T1000 (cell line): ENCODE data around the gene ZNF598.
A peak's percentile ranks its signal among the peaks of the same experiment; 100 is the strongest.
"Not testable (repeated sequence)": the region's sequence is repeated elsewhere in the genome, so short reads cannot be mapped to it uniquely, and the experiment has no call there.

ENCODE experiments used
- DNase-seq: peaks from one replicate; lab custom pipeline; 2025; ENCODE audit warnings: mixed read lengths; lab: John Stamatoyannopoulos, UW

ZNF598 gene

DNA sequence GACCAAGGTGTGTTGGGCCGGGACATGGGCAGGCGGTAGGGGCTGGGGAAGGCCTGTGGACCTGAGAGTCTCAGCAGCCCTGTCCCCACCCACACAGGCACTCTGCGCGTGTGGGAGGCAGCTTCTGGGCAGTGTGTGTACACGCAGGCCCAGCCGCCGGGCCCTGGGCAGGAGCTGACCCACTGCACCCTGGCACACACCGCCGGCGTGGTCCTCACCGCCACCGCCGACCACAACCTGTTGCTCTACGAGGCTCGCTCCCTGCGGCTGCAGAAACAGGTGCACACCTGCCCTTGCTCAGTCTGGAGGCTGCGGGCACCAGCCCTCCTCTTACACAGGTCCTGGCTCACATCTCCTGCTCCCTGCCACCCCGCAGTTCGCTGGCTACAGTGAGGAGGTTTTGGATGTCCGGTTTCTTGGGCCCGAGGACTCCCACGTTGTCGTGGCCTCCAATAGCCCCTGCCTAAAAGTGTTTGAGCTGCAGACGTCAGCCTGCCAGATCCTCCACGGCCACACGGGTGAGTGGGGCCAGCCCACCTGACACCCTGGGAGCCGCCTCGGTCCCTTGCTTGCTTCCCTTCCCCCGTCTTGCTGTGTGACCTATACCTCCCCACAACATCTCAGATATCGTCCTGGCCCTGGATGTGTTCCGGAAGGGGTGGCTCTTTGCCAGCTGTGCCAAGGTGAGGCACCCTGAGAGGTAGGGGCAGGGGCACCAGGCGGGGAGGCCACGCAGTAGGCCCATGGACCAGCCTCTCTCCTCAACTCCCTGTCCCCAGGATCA, 34.0 kb downstream of the ZNF598 start:
- no peak for DNase-seq

DNA sequence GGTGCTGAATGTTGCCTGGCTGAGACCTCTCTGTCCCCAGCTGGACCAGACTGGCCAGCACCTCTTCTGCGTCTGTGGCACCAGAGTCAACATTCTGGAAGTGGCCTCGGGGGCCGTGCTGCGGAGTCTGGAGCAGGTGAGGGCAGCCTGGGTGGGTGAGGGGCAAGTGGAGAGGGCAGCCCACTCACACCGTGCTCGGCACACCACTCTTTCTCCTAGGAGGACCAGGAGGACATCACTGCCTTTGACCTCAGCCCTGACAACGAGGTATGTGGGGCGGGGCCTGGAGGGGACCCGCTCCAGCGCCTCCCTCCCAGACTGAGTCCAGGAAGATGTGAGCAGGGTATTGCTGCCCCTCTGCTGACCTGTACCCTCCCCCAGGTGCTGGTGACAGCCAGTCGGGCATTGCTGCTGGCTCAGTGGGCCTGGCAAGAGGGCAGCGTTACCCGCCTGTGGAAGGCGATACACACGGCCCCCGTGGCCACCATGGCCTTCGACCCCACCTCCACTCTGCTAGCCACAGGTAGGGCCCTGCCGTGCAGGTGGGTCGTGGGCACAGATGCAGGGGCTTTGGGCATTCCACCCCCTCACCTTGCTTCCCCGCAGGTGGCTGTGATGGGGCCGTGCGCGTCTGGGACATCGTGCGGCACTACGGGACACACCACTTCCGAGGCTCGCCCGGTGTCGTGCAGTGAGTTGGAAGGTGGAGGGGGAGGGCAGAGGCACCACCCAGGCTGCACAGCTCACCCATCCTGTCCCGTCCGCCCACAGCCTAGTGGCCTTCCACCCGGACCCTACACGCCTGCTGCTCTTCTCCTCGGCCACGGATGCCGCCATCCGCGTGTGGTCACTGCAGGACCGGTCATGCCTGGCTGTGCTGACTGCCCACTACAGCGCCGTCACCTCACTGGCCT, 35.2 kb downstream of the ZNF598 start:
- no peak for DNase-seq

DNA sequence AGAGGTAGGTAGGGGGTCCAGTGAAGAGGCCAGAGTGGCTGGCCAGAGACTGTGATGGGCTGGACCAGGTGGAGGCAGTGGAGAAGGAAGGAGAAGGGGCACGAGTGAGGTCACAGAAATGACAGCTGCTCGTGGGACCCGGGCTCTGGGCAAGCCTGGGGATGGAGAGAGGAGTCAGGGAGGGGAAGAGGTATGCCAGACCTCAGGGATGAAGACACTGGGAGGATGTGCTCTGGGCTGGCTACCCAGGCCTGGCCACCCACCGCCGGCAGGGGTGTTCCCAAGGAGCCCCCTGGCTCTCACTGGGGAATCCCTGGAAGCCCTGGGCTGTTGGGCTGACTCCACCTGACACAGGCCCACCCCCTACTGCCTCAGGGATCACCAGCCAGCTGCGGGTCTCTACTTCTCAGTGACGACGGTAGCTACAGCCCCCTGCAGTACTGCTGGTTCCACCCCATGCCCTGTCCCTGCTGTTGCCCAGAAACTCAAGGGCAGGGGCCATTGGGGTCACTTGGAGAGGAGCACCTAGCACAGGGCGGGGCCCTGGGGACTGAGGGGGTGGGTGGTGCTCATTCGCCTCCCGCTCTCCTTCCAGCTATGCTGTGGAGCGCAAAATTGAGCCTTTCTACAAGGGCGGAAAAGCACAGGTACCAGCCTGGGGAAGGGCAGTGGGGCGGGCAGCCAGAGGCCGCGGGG, 36.0 kb downstream of the ZNF598 start:
- no peak for DNase-seq

DNA sequence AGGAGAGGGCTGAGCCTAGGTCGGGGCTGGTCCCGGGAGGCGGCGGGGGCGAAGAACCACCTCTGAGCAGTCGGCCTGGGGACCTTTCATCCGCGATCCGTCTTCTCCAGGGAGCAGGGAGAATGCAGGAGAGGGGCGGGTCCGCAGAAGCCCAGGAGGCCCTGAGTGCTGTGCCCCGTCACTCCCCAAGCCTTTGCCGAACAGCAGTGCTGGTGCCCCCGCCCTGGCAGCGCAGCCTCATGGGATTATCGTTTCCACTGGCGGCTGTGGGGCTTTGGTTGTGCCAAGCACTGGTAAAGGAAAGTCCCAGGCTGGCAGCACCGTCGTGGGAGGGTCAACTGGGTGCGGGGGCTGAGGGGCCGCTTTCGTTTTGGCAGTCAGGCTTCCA, 37.1 kb downstream of the ZNF598 start:
- DNase-seq, result no peak

DNA sequence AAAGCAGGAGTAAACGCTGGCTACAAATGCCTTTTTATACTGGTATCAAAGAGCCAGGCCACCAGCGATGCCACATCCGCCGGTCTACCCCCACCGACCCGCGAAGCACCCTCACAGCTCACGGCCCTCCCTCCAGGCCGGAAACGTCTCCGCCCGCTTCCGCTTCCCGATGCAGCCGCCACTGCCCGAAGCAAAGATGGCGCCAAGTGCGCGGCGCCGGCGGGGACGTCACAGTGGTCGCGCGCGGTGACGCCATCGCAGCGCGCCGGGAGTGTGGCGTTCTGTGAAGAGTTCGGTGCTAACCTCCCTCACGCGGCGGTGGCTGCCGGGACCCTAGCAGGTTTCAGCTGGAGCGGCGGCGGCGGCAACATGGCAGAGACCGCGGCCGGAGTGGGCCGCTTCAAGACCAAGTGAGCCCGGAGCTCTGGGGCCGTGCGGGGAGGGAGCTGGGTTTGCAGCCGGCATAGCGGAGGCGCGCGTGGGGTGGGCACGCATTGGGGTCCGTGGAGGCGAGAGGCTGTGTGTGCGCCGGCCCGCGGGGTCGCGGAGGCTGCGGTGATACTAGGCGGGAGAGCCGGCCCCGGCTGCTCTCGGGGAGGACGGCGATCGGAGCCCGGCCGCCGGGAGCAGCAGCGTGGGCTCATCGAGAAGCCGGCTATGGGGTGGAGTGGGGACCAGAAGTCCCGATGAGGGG, 37.7 kb downstream of the ZNF598 start, which contains the start of gene TBL3:
Gene TBL3 (plus strand): TSS at position 258 of the 694 bp plus-strand sequence. CDS start 112 bp downstream, at position 370.
- peak; percentile 90 for DNase-seq

DNA sequence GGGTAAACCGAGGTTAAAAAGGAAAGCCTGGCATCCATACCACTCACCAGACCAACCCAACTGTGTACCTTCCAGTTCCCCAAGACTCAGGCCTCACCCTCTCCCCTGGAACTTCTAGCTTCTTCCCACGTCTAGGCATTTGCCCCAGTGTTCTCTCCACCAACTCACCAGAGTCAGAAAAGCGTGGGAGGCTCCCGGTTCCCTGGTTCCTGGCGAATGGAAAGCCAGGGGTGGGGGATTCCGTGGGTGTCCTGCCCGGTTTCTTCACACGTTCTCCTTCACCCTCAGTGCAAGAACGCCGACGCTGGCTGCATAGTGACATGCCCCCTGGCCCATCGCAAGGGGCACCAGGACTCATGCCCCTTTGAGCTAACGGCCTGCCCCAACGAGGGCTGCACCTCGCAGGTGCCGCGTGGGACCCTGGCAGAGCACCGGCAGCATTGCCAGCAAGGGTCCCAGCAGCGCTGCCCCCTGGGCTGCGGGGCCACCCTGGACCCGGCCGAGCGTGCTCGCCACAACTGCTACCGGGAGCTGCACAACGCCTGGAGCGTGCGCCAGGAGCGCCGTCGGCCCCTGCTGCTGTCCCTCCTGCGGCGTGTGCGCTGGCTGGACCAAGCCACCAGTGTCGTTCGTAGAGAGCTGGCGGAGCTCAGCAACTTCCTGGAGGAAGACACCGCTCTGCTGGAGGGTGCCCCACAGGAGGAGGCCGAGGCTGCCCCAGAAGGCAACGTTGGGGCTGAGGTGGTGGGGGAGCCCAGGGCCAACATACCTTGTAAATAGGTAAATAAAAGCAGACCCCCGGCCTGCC, 41.3 kb downstream of the ZNF598 start:
- DNase-seq, result no peak

DNA sequence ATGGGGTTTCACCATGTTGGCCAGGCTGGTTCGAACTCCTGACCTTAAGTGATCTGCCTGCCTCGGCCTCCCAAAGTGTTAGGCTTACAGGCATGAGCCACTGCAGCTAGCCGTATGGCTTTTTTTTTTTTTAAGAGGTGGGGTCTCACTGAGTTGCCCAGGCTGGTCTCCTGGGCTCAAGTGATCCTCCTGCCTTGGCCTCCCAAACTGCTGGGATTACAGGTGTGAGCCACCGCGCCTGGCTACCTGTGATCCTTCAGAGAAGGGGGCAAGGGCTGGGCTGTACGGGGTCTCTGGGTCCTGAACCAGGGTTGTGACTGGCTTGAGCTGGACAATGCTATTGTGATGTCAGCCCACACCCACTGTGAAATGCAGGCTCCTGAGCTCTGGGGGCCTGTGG, 43.2 kb downstream of the ZNF598 start, which contains the start of gene RNF151:
Gene RNF151 (plus strand): TSS at position 397 of the 400 bp plus-strand sequence. CDS start 26 bp downstream, outside the sequence.
- no peak for DNase-seq

DNA sequence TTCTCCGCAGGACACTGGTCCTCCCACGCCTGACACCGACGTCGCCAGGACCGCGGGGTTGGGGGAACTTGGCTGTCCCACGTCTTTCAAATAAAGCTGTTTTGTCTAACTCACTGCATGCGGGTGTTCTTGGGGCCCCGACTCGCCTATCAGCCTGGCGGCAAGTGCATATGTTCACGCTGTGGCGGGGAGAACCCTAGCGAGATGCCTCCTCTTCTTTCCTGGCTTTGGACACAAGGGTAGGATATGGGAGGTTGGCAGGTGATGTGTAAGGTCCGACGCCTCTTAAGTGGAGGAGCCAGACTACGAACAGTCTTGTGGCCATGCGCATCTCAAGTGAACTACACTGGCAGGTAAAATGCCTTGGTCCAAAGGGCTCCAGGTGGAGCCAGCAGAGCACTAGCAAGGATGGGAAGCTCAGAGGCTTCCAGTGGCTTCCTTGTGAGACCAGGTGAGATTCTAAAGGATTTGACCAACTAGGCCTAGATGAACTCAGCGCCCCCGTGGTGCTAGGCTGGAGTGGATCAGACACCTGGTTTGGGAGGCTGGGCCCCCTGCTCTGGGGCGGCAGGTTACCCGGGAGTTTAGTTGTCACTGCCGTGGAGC, 44.1 kb downstream of the ZNF598 start:
- no peak for DNase-seq

DNA sequence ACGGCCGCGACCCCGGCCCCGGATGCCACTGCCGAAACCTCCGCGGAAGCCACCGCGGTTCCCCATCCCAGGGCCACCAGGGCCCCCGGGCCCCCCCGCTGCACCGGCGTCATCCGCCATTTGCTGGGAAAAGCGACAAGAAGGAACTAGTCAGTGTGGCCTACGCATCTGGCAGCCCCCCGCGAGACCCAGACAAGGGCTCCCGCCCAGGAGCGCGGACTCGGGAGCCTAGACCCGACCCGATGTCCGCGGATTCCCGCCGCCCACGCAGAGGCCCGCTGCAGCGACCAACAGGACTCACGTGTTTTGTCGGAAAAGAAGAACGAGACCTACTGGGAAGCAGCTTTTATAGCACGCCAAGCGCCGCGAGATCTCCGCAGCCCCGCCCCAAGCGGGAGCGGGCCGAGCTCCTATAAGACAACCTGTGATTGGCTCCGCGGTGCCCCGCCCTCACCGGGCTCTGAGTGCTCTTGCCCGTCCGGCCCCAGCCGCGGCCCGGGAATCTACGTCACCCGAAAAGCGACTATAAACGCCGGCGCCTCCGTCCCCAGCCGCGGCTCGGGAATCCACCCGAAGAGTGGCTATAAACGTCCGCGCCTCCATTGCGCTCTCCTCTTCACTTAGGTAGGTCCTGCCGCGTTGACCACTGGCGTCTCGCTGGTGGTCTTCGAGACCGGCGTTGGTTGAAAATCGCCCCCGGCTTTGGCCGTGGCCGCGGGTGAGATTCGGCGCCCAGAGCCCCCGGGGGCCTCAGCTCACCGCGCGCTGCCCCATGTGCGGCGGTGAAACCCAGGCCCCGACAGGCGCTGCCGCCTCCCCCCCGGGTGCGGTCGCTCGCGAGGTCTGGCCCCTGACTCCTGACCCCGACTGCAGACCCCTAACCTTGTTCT, 44.9 kb downstream of the ZNF598 start, which contains the start of gene RPS2:
Gene RPS2 (minus strand): TSS at position 321 of the 890 bp plus-strand sequence. CDS start 201 bp downstream, at position 120.
- peak; percentile 98 for DNase-seq

DNA sequence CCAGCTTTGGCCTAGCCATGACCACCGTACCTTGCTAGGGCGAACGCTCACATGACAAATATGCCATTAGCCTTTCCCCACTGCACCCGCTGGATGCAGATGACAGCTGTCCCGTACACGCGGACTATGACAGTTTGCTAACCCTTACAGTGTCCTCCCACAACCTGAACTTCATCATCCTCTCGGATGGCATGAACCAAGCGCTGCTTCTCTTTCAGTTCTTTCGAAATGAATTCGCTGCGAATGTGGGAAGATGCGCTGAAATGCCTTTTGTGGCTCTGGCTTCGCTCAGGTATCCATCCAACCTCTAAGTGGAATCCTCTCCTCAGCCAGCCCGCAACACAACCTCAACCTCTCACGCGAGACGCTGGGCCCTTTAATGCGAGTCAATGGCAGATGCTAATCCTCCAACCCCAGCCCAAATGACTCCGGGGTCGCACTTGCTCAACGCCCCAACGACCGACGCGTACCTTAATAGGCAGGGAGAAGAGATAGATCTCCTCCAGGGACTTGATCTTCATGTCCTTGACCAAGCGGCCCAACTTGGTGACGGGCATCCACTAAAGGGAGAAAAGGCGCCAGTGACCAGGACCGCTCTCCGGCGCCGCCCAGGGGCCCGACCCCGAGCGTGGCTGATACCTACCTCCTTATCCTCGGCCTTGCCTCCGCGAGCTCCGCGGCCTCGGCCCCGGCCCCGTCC, 45.7 kb downstream of the ZNF598 start:
- DNase-seq, result no peak

DNA sequence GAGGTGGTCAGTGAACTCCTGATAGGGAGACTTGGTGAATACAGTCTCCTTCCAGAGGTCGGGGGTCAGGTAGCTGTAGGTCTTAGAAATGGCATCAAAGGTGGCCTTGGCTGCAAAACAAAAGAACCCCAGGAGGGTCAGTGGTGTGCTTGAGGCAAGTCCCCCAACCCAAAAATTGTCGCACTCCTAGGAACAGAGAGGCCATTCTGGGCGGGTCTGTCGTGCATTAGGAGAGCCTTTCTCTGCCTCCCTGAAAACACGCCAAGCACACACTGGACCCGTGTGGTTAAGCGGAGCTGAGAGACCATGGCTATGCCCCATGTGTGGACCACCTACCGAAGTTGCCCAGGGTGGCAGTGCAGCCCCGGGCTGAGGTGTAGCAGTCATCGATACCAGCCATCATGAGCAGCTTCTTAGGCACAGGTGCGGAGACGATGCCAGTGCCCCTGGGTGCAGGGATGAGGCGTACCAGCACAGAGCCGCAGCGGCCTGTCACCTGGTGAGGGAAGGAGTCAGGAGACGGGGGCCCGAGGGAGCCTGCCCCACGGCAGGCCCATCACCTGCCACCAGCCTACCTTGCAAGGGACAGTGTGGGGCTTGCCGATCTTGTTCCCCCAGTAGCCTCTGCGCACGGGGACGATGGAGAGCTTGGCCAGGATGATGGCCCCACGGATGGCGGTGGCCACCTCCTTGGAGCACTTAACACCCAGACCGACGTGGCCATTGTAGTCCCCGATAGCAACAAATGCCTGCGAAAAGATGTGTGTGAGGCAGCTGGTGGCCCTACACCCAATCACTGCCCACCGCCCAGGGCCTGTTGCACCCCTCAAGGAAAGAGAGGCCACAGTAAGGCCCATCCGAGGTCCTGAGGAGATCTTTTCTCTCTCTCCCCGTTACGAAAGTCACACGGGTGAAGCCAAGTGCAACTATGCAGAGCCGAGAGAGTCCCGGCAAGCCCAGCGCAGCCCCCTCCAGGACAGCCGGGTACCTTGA, 47.2 kb downstream of the ZNF598 start:
- not testable (repeated sequence) for DNase-seq

DNA sequence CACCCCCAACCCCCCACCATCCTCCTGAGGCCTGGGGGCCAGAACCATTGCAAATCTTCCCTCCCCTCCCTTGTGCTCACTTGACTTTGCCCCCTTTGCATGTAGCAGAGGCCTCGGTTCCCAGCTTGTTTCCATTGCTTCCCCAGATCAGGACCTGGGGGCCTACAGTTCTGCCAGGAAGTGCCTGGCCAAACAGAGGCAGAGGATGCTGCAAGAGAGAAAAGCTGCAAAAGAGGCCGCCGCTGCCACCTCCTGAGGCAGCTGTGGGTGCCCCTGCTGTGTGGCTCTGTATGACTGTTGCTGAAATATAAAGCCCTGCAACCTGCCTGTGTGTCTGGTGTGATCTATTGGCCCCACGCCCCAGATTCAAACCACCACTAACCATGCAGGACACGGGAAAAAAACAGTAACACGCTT, 48.0 kb downstream of the ZNF598 start:
- no peak for DNase-seq

DNA sequence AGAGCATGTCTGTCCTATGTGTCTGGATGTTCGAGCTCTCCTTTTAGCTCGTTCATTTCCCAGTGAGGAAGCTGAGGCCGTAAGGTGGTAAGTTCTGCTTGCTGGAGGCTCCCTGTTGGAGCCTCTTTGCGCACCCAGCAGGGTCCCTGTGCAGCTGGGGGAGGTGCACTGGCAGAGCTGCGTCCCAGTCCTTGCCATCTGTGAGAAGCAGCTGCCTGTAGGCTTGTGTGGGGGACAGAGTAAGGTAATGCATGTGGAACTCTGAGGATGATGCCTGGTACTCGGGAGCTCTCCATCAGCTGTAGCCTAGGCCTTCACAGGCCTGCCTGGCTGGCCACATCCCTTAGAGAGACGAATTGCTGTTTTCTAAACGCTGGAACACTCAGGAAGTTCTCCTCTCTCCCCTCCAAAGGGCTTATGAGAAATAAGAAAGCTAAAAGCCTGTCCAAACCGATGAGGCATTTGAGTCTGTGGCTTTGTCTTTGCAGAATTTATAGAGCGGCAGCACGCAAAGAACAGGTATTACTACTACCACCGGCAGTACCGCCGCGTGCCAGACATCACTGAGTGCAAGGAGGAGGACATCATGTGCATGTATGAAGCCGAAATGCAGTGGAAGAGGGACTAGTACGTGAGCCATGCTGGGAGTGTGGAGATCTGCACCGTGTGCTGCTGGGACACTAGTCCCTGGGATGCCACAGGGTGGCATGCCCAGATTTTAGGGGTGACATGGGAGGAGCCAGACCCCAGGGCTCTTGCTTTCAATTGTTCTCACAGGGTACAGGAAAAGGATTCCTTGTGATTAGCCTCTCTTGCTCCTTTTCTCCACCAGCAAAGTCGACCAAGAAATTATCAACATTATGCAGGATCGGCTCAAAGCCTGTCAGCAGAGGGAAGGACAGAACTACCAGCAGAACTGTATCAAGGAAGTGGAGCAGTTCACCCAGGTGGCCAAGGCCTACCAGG, 48.7 kb downstream of the ZNF598 start:
- DNase-seq, result no peak

DNA sequence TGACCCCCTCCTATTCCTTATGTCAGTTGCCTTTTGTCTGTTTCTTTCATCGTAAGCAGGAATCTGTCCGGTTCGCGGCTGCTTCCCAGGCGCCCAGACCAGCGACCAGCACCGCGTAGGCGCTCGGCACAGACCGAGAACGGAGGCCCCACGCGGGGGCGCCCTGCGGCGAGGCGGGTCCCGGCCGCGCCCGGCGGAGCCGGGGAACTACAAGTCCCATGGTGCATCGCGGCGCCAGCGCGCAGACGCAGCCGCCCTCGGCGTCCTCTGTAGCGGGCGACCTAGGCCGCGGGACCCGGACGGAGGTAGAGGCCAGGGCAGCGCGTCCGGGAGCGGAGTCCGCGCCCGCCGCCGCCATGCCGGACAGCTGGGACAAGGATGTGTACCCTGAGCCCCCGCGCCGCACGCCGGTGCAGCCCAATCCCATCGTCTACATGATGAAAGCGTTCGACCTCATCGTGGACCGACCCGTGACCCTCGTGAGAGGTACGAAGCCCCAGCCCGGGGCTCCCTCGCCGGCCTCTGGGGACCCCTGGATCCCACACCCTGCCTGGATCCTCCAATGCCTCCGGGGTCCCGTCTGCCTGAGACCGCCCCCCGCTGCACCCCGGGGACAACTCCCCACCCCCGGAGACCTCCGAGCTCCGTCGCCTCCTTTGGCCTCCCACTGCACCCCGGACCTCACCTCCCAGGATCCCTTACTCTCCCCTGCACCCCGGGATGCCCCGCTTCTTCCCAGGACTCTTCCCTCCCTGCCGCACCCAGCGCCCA, 50.2 kb downstream of the ZNF598 start, which contains the start of gene NDUFB10:
Gene NDUFB10 (plus strand): TSS at position 270 of the 771 bp plus-strand sequence. CDS start 87 bp downstream, at position 357.
- DNase-seq, result peak; percentile 88

DNA sequence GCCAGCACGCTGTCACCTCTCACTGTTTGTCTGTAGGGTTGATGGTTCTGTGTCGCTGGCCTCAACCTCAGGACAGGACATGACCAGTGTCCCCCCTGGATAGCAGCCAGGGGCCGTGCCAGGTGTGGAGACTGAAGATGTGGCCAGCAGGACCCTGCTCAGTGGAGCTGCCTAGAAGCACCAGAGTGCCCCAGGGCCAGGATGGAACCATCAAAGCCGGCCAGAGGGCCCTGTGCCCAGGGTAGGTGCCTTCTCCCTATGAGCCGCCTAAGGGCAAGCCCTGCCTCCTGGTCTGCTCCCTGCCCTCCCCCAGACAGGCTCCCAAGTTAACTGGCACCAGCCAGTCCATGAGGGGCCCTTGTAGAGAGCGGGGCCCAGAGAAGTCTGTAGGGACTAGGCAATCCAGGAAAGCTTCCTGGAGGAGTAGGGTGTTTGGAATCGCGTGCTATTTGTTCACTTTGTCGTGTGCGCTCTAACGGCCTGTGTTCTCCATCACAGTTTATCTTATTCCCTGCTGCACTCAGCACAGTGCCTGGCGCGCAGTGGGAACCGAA, 50.8 kb downstream of the ZNF598 start:
- no peak for DNase-seq
